H1 (cell line): ENCODE measurements around the gene AGPS. TPM values are rescaled to one million over a fixed set of nuclear protein-coding genes. Genes with fewer than 3 reads are reported as not detected.

Experiments used
- CTCF ChIA-PET: fragments of 300-600 bp; sonication (Branson Sonifier 250); formaldehyde crosslinking; loops from one replicate; lab custom pipeline; 2021; ENCODE audit not compliant: partially characterized antibody; lab: Charles Lee
- POLR2A ChIA-PET: fragments of 300-600 bp; sonication (Branson Sonifier 250); formaldehyde crosslinking; loops from one replicate; lab custom pipeline; 2021; ENCODE audit warnings: inconsistent platforms; ENCODE audit not compliant: partially characterized antibody; lab: Charles Lee
- DNase-seq, 2 experiments: peaks; one replicate each; pipeline versions ENCODE4 v3.0.0 to v3.0.0-alpha.2; 2010 to 2022; ENCODE audit warnings: low spot score in 2 of 2, low read depth in 1 of 2, mixed read lengths in 1 of 2
- FAIRE-seq: peaks from 2 replicates; lab custom pipeline; 2011; peaks lifted over from hg19 to GRCh38; lab: Jason Lieb, UNC
- H2AFZ ChIP-seq: 2 replicates; pipeline ENCODE4 v1.8.1; 2012; ENCODE audit warnings: low read length, inconsistent platforms
- H2AK5ac ChIP-seq: 2 replicates; pipeline ENCODE4 v1.6.1; 2013; ENCODE audit warnings: low read depth, low read length
- H2BK120ac ChIP-seq: replicated peaks from 2 replicates; pipeline ENCODE3; 2013; ENCODE audit warnings: low read depth, low read length, inconsistent platforms
- H2BK12ac ChIP-seq: 2 replicates; pipeline ENCODE4 v1.6.1; 2013; ENCODE audit warnings: low read depth, low read length
- H2BK15ac ChIP-seq: 2 replicates; pipeline ENCODE4 v1.6.1; 2013; ENCODE audit warnings: low read length
- H2BK20ac ChIP-seq: 2 replicates; pipeline ENCODE4 v1.6.1; 2013; ENCODE audit warnings: low read length
- H2BK5ac ChIP-seq: 2 replicates; pipeline ENCODE4 v1.6.1; 2013; ENCODE audit warnings: low read depth, low read length
- H3K14ac ChIP-seq: 2 replicates; pipeline ENCODE4 v1.6.1; 2013; ENCODE audit warnings: inconsistent platforms; ENCODE audit not compliant: insufficient read length
- H3K18ac ChIP-seq: 2 replicates; pipeline ENCODE4 v1.6.1; 2013; ENCODE audit warnings: low read length; ENCODE audit errors: extremely low read depth
- H3K23ac ChIP-seq: 2 replicates; pipeline ENCODE4 v1.6.1; 2013; ENCODE audit warnings: inconsistent platforms; ENCODE audit not compliant: insufficient read length
- H3K23me2 ChIP-seq: 2 replicates; pipeline ENCODE4 v1.6.1; 2013; ENCODE audit warnings: low read depth, low read length
- H3K27ac ChIP-seq: 2 replicates; pipeline ENCODE4 v1.6.1; 2011; ENCODE audit warnings: low read depth, low read length, inconsistent platforms
- H3K27me3 ChIP-seq, 4 experiments: replicated peaks in 1 of 4; 1 replicate in 1 of 4; 2 replicates in 3 of 4; pipeline versions ENCODE4 v1.6.1 to v1.8.1; 2011 to 2013; ENCODE audit warnings: low read length in 3 of 4, mild to moderate bottlenecking in 3 of 4, inconsistent platforms in 2 of 4, mixed read lengths in 2 of 4, moderate library complexity in 1 of 4; ENCODE audit not compliant: control insufficient read depth in 3 of 4, insufficient read depth in 3 of 4; ENCODE audit errors: extremely low read depth in 1 of 4
- H3K36me3 ChIP-seq, 4 experiments: 2 replicates each; pipeline versions ENCODE4 v1.6.1 to v1.8.1; 2011 to 2013; ENCODE audit warnings: mild to moderate bottlenecking in 4 of 4, low read length in 3 of 4, moderate library complexity in 2 of 4, control low read depth in 1 of 4, inconsistent platforms in 1 of 4; ENCODE audit not compliant: insufficient read depth in 4 of 4, control insufficient read depth in 2 of 4
- H3K4ac ChIP-seq: replicated peaks from 2 replicates; pipeline ENCODE3; 2013; ENCODE audit warnings: low read length, low read depth, mixed read lengths, inconsistent platforms; ENCODE audit not compliant: insufficient read length
- H3K4me1 ChIP-seq, 4 experiments: replicated peaks in 1 of 4; 1 replicate in 1 of 4; 2 replicates in 3 of 4; pipeline versions ENCODE4 v1.6.1 to v1.8.1; 2011 to 2013; ENCODE audit warnings: low read length in 3 of 4, inconsistent platforms in 2 of 4, mixed read lengths in 1 of 4; ENCODE audit not compliant: insufficient read depth in 4 of 4, control insufficient read depth in 3 of 4
- H3K4me2 ChIP-seq, 2 experiments: 2 replicates each; pipeline versions ENCODE4 v1.6.1 to v1.8.1; 2011 to 2013; ENCODE audit warnings: low read depth in 2 of 2, low read length in 2 of 2, control low read depth in 1 of 2, inconsistent platforms in 1 of 2, mild to moderate bottlenecking in 1 of 2; ENCODE audit not compliant: insufficient read depth in 1 of 2
- H3K4me3 ChIP-seq, 4 experiments: fragments of 200-600, 300-600 bp in 1 of 4; sonication (generic), shearing (Covaris generic), sonication (Bioruptor Twin) in 1 of 4; 2 replicates each; pipeline versions ENCODE4 v1.5.1 to v1.8.1; 2011 to 2016; ENCODE audit warnings: low read length in 4 of 4, low read depth in 3 of 4, control low read depth in 2 of 4, inconsistent platforms in 2 of 4, mild to moderate bottlenecking in 2 of 4, mixed read lengths in 1 of 4, moderate library complexity in 1 of 4; ENCODE audit not compliant: insufficient read depth in 2 of 4; ENCODE audit errors: extremely low read depth in 1 of 4
- H3K56ac ChIP-seq: replicated peaks from 2 replicates; pipeline ENCODE3; 2013; ENCODE audit warnings: low read depth, mild to moderate bottlenecking, mixed read lengths, low read length, inconsistent platforms; ENCODE audit not compliant: insufficient read length
- H3K79me1 ChIP-seq: 2 replicates; pipeline ENCODE4 v1.6.1; 2013; ENCODE audit warnings: low read depth, low read length, control low read depth
- H3K79me2 ChIP-seq, 2 experiments: 2 replicates each; pipeline versions ENCODE4 v1.6.1 to v1.8.1; 2012 to 2013; ENCODE audit warnings: low read length in 2 of 2, mild to moderate bottlenecking in 2 of 2, inconsistent platforms in 1 of 2; ENCODE audit not compliant: insufficient read depth in 2 of 2, control insufficient read depth in 1 of 2
- H3K9ac ChIP-seq, 4 experiments: replicated peaks in 1 of 4; 1 replicate in 1 of 4; 2 replicates in 3 of 4; pipeline versions ENCODE4 v1.6.1 to v1.8.1; 2011 to 2013; ENCODE audit warnings: low read depth in 3 of 4, low read length in 3 of 4, control low read depth in 2 of 4, mild to moderate bottlenecking in 2 of 4, moderate library complexity in 2 of 4, inconsistent platforms in 1 of 4; ENCODE audit errors: extremely low read depth in 1 of 4
- H3K9me3 ChIP-seq, 2 experiments: 2 replicates each; pipeline versions ENCODE4 v1.6.1 to v1.8.1; 2012 to 2013; ENCODE audit warnings: mild to moderate bottlenecking in 2 of 2, moderate library complexity in 2 of 2, control low read depth in 1 of 2, inconsistent platforms in 1 of 2, low read depth in 1 of 2, low read length in 1 of 2, mixed read lengths in 1 of 2; ENCODE audit not compliant: insufficient read depth in 2 of 2
- H4K20me1 ChIP-seq, 2 experiments: replicated peaks in 1 of 2; 2 replicates each; pipeline versions ENCODE3 to v1.8.1; 2011 to 2013; ENCODE audit warnings: inconsistent platforms in 2 of 2, low read length in 2 of 2, mild to moderate bottlenecking in 1 of 2; ENCODE audit not compliant: insufficient read depth in 2 of 2, control insufficient read depth in 1 of 2
- H4K5ac ChIP-seq: 2 replicates; pipeline ENCODE4 v1.6.1; 2013; ENCODE audit warnings: low read length, low read depth, mixed read lengths, inconsistent platforms; ENCODE audit not compliant: insufficient read length
- H4K8ac ChIP-seq: 2 replicates; pipeline ENCODE4 v1.8.0; 2013; ENCODE audit warnings: mild to moderate bottlenecking, moderate library complexity, low read length, inconsistent platforms; ENCODE audit not compliant: insufficient read depth; ENCODE audit errors: extremely low read depth
- H4K91ac ChIP-seq: replicated peaks from 2 replicates; pipeline ENCODE3; 2013; ENCODE audit warnings: low read length, mixed read lengths, inconsistent platforms; ENCODE audit not compliant: insufficient read length
- BRCA1 ChIP-seq: IDR thresholded peaks from 2 replicates; pipeline ENCODE4 v1.6.1; 2012; ENCODE audit warnings: low read depth, low read length, improper control_type of control experiment
- CBX8 ChIP-seq: fragments of 300-800, 300-1000 bp; sonication (generic); IDR thresholded peaks from 2 replicates; pipeline ENCODE4 v1.7.1; 2016; ENCODE audit warnings: low read depth, low read length, borderline replicate concordance
- CEBPB ChIP-seq: IDR thresholded peaks from 2 replicates; pipeline ENCODE4 v1.6.1; 2012; ENCODE audit warnings: low read depth, low read length
- HDAC2 ChIP-seq, 2 experiments: fragments of 300-600 bp in 1 of 2; sonication (generic) in 1 of 2; IDR thresholded peaks; 2 replicates each; pipeline ENCODE4 v1.6.1; 2011 to 2012; ENCODE audit warnings: low read depth in 2 of 2, low read length in 2 of 2, mild to moderate bottlenecking in 2 of 2, moderate library complexity in 2 of 2, borderline replicate concordance in 1 of 2, inconsistent platforms in 1 of 2
- YY1 ChIP-seq: IDR thresholded peaks from 2 replicates; pipeline ENCODE4 v1.6.1; 2011; ENCODE audit warnings: low read depth, mild to moderate bottlenecking, low read length
- WGBS, 2 experiments: shearing (Covaris generic) in 1 of 2; methylation state at CpG; one replicate each; pipeline versions ENCODE4 v1.1.6 to v1.1.7; 2013 to 2015; ENCODE audit warnings: low lambda C conversion rate in 2 of 2, mixed read lengths in 2 of 2, inconsistent platforms in 1 of 2, low coverage in 1 of 2, missing lambda C conversion rate in 1 of 2; ENCODE audit not compliant: insufficient replicate concordance in 2 of 2, insufficient coverage in 1 of 2, insufficient read length in 1 of 2; ENCODE audit errors: extremely low coverage in 1 of 2, missing lambda C conversion rate in 1 of 2; 5-methylcytosine and 5-hydroxymethylcytosine counted together
- polyA plus RNA-seq, 7 experiments: library from polyadenylated mRNA; depleted of rRNA in 3 of 7; stranded (reverse) in 5 of 7; unstranded in 2 of 7; fragments of >200 nt in 5 of 7; fragments of 200-250 nt in 2 of 7; gene quantifications; 1 replicate in 5 of 7; 2 replicates in 1 of 7; 4 replicates in 1 of 7; pipeline versions ENCODE4 v1.2.1 to v1.2.3, GENCODE V29; 2011 to 2013; ENCODE audit warnings: missing spikeins in 2 of 7, mixed read lengths in 2 of 7
- total RNA-seq: library from RNA; stranded (reverse); fragmentation: NEBNext Ultra II Directional; extraction: Animal tissue kit (Norgen Biotek cat#: 25700); gene quantifications from 2 replicates; pipeline ENCODE4 v1.2.1, GENCODE V29; 2021

AGPS gene
- total and polyA plus RNA-seq, 2 of the 8 experiments (the other 6 are each of a cell fraction or from before 2014, with no cell fraction given), result 7.3 to 57.8 TPM

DNA sequence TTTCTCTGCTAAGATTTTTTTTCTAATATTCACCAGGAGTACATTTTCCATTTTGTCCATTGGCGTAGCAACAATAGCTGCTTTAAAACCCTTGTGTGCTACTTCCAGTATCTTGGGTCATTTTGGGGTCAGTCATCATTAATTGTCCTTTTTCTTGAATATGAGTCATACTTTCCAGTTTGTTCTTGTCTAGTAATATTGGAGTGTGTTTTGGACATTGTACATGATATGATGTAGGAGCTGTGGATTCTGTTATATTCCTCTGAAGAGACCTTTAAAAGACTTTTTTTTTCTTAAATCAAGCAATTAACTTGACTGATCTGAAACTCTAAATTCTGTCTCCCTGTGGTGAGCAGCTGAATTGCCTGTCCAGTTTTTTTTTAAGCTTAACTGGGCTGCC is 40.8 kb downstream of the AGPS start:
- CTCF ChIA-PET, result interaction anchor here (0.6 to 1.8 kb wide), 3 partner anchors 15 to 64 kb away, joined by 3 to 6 read pairs (median 3); no protein-coding TSS in a partner anchor
- H3K4me3 ChIP-seq, result no peak overlapping the region

More for the DNA sequence above, 40.8 kb downstream of the AGPS start:
- Histone ChIP-seq H3K9ac (no peak overlapping the region), H3K36me3 (peaks cover 0 to 11% (median 4%) of the 10 kb centered on the region in 4 experiments; a peak in 2 of 8 replicates), H3K4ac (no peak overlapping the region), H2BK12ac (no peak overlapping the region), H3K4me2 (no peak overlapping the region), H3K14ac (no peak overlapping the region), H2BK20ac (no peak overlapping the region), H3K27me3 (no peaks in the 10 kb centered on the region), H4K20me1 (no peaks in the 10 kb centered on the region), H3K18ac (no peak overlapping the region)
- POLR2A ChIA-PET, result interaction anchor here (0.9 kb wide), 1 partner anchor 35 kb away, joined by 3 read pairs; no protein-coding TSS in a partner anchor
- DNase-seq (no peak), FAIRE-seq (no peak)
- WGBS, 2 experiments, result 92% methylated on average over 1 of the region's 1 CpG; no CpG with 5 or more reads in 1 of the 2 experiments
- no peak for TF ChIP-seq HDAC2 (IDR thresholded peaks at IDR 0.05; ENCODE audit: borderline replicate concordance in 1 of 2, low read depth in 2 of 2, low read length in 2 of 2)
- no peak for TF ChIP-seq YY1
- no peak for TF ChIP-seq CBX8
- no peak for TF ChIP-seq BRCA1
- TF ChIP-seq CEBPB, result no peak
- TF ChIP-seq, all 59 proteins: peak for 0
- Histone ChIP-seq H2AFZ (no peak overlapping the region), H3K27ac (no peak overlapping the region), H3K79me1 (no peaks in the 10 kb centered on the region), H2AK5ac (no peak overlapping the region), H2BK120ac (no peak overlapping the region), H2BK15ac (no peak overlapping the region), H4K91ac (no peak overlapping the region), H3K23ac (no peak overlapping the region), H3K4me1 (no peaks in the 10 kb centered on the region), H3K79me2 (peaks cover 0 to 40% of the 10 kb centered on the region in 2 experiments), H2BK5ac (no peak overlapping the region), H3K9me3 (peaks cover 10 to 18% of the 10 kb centered on the region in 2 experiments; a peak in 3 of 4 replicates), H4K5ac (no peak overlapping the region), H4K8ac (no peak overlapping the region), H3K56ac (no peak overlapping the region), H3K23me2 (no peaks in the 10 kb centered on the region)
